HG03521 (cell line): ENCODE measurements around the gene CCR7.

Source experiments
- ATAC-seq: cut with Tn5 transposase; IDR thresholded peaks from one replicate; pipeline ENCODE4 v1.9.1; 2021; ENCODE audit warnings: mild to moderate bottlenecking, moderate library complexity; ENCODE audit not compliant: unreplicated experiment

CCR7 gene

GRCh38 chr17:40564883-40565768 is at the start of gene CCR7:
Gene CCR7 (minus strand): TSS chr17:40565472. CDS start chr17:40565409, 63 bp downstream.
- ATAC-seq: no peak

GRCh38 chr17:40614431-40615067 is 49.3 kb upstream of the CCR7 start:
- no peak for ATAC-seq

GRCh38 chr17:40613467-40614154 is 48.3 kb upstream of the CCR7 start:
- no peak for ATAC-seq

GRCh38 chr17:40612599-40613244 is 47.5 kb upstream of the CCR7 start:
- no peak for ATAC-seq

- ATAC-seq: no peak
Observed at GRCh38 chr17:40611840-40612474, 46.7 kb upstream of the CCR7 start.

- no peak for ATAC-seq
Observed at GRCh38 chr17:40610359-40610758, 45.1 kb upstream of the CCR7 start.

GRCh38 chr17:40608061-40608581 is 42.8 kb upstream of the CCR7 start:
- ATAC-seq: no peak

- ATAC-seq: no peak
Observed at GRCh38 chr17:40607641-40608040, 42.4 kb upstream of the CCR7 start.

- no peak for ATAC-seq
Observed at GRCh38 chr17:40606548-40607353, 41.5 kb upstream of the CCR7 start.

GRCh38 chr17:40605306-40605705 is 40.0 kb upstream of the CCR7 start:
- ATAC-seq: no peak

GRCh38 chr17:40604327-40605080 is 39.2 kb upstream of the CCR7 start:
- ATAC-seq: no peak

GRCh38 chr17:40602445-40603443 is 37.5 kb upstream of the CCR7 start:
- no peak for ATAC-seq

GRCh38 chr17:40600486-40601046 is 35.3 kb upstream of the CCR7 start:
- ATAC-seq: no peak

GRCh38 chr17:40599468-40599763 is 34.1 kb upstream of the CCR7 start:
- ATAC-seq: no peak

GRCh38 chr17:40598619-40599467 is 33.6 kb upstream of the CCR7 start:
- peak; percentile 62 for ATAC-seq

GRCh38 chr17:40598301-40598618 is 33.0 kb upstream of the CCR7 start:
- ATAC-seq: no peak
